GF-D8 (cell line): Measurements from ENCODE around the gene TMEM271.

Experiments
- DNase-seq: peaks from one replicate; lab custom pipeline; 2025; lab: John Stamatoyannopoulos, UW

TMEM271 gene, protein sequence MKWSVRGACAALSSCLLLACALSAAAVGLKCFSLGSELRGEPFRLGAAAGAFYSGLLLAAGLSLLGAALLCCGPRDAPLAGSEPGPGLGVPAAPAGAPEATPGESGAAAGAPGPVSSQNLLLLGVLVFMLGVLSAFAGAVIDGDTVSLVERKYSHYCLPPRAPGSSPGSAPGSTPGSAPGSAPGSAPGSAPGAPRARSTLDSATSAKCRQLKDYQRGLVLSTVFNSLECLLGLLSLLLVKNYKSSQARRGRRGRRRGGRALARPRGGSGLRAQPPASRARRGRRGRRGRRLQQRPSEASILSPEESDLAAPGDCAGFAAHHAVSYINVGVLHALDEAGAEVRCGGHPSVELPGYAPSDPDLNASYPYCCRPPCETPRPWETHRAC

GRCh38 chr4:576245-576821 is at the start of gene TMEM271:
TMEM271 (minus strand) TSS chr4:576295; CDS start chr4:576062, 233 bp downstream.
- DNase-seq, result no peak

DNA sequence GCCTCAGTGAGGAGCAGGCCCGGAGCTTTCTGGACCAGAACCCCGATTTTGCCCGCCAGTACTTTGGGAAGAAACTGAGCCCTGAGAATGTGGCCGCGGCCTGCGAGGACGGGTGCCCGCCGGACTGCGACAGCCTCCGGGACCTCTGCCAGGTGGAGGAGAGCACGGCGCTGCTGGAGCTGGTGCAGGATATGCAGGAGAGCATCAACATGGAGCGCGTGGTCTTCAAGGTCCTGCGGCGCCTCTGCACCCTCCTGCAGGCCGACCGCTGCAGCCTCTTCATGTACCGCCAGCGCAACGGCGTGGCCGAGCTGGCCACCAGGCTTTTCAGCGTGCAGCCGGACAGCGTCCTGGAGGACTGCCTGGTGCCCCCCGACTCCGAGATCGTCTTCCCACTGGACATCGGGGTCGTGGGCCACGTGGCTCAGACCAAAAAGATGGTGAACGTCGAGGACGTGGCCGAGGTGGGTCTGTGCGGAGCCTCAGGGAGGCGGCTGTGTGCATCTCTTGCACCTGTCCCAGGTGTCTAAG is 49.6 kb upstream of the TMEM271 start:
- DNase-seq, result no peak

GRCh38 chr4:624705-625590 is 48.9 kb upstream of the TMEM271 start, which contains the start of gene PDE6B:
PDE6B (plus strand) TSS chr4:625573; CDS start chr4:625627, 54 bp downstream.
- DNase-seq, result no peak

GRCh38 chr4:623914-624566 is 47.9 kb upstream of the TMEM271 start:
- no peak for DNase-seq

DNA sequence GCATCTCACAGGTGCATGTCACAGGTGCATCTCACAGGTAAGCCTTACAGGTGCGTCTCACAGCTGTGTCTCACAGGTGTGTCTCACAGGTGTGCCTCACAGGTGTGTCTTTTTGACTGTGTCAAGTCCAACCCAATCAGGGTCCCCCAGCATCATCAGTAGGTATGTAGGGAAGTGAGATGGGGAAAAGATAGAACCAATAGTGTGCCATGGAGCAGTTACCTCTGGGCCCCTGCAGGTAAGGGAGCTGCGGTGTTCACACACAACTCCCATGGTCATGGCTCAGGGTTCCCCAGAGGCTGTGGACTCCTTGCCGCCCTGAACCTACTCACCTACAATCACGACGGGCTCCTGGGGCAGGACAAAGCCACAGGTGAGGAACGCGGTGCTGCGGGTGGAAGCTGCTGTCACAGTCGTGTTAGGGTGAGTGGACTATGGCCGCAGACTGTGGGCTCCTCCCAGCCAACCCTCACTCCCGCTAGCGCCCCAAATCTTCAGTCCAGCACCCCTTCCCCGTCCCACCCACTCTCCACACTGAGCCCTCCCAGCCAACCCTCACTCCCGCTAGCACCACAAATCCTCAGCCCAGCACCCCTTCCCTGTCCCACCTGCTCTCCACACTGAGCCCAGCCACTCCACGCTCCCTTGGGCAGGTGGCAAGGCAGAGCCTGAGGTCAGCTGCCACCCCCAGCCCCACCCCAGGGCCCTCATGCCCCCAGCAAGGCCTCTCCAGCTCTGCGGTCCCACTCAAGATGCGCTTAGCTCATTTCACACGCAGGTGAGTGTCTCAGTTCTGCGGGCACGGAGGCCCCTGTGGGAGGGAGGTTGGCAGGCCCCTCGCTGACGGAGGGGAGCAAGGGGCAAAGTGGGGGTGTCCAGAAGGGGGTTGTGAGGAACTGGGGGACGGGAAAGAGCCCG is 47.2 kb upstream of the TMEM271 start:
- no peak for DNase-seq

- DNase-seq, result no peak
These were observed 46.2 kb upstream of the TMEM271 start for GRCh38 chr4:622071-622995.

DNA sequence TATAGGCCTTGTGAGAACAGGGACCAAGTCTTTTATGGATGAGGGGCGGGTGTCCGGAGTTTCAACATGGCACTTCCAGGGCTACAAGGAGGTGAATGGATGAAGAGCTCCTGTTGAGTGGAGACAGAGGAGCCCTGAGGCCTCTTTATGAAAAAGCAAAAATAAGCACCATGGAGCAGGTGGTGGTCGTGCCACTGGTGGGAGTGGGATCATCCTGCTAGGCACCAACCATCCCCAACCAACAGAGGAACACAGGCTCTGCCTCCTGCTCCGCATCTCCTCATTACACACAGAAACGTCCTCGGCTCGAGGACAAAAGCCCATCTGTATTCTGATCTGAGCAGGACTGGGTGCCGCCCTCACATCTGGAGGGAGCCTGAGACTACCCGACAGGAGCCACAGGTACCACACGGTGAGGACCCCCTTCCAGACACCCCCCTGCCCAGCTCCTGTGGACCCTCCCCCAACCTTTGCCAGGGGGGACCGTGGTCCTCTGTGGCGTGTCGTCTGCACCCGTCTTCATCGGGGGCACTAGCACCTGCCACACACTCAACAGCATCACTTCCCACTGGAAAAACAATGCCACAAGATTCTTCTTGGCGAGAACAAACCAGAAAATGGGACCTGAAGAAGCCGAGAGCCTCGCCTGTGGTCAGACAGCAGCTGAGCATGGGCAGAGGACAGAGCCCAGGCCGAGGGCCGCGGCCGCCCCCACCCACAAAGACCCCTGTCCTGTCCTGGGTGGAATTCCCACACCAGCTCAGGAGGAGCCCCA is 45.4 kb upstream of the TMEM271 start:
- DNase-seq, result no peak

DNA sequence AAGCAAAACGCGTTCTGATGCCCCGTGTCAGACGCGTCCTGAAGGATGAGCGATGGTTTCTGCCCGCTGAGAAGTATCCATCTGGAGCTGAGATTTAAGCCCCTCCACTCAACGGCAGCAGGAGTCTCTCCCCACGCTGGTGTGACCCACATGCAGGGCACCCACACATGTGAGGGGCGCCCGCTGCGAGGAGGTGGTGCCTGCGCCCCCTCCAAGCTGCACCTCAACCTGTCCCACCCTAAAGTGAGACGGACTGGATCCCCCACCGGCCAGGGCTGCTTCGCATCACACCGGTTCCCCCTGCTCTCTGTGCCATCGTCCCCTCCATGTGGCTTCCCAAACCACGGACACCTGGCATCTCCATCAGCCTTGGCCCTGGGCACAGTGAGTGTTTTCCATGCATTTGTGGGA is 44.8 kb upstream of the TMEM271 start:
- no peak for DNase-seq

GRCh38 chr4:620201-620600 is 44.1 kb upstream of the TMEM271 start:
- no peak for DNase-seq

GRCh38 chr4:617644-618641 is 41.8 kb upstream of the TMEM271 start:
- no peak for DNase-seq

DNA sequence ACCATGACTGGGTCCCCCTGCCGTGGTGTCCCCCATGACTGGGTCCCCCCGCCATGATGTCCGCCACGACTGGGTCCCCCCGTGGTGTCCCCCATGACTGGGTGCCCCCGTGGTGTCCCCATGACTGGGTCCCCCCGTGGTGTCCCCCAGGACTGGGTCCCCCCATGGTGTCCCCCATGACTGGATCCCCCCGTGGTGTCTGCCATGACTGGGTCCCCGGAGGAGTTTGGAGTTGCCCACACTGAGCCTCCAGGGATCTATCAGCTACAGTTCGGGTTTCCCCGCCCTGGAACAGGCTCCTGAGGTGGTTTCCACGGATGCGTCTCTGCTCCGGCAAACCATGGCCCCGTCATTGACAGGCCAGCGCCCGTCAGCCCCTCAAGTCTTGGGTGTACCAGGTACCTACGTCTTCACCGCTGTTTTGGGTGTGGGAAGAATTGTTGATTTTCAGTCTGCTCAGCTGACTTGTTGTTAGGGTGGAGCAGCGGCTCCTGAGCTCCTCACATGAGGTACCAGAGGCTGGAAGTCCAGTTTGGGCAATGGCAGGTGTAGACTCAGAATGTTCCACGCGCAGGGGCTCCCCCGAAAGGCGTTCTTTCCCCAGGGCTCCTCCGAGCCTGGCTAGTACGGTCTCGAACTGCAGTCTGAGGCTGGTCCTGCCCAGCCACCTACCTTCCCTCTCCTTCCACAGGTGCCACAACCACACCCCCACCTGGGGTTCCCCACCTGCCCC is 41.0 kb upstream of the TMEM271 start:
- DNase-seq, result no peak

- no peak for DNase-seq
These were observed 40.0 kb upstream of the TMEM271 start for GRCh38 chr4:616091-616490.

DNA sequence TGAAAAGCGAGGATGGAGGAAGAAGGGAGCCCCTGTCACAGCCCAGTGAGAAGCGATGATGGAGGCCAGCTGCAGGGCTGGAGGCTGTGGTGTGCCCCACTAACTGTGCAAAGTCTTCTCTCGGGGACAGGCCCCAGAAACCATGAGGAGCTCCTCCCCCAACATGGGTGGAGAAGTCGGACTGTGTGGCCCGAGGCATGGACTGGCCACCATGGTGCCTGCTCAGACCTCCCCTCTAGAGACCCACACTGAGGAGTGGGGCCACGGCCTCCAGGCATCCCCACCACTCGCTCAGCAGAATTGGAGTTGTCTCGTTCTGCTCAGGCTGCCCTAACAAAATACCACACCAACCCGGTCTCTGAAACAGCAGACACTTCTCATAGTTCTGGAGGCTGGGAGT is 37.0 kb upstream of the TMEM271 start:
- DNase-seq, result no peak

- DNase-seq, result no peak
These were observed 36.6 kb upstream of the TMEM271 start for GRCh38 chr4:612749-613125.

DNA sequence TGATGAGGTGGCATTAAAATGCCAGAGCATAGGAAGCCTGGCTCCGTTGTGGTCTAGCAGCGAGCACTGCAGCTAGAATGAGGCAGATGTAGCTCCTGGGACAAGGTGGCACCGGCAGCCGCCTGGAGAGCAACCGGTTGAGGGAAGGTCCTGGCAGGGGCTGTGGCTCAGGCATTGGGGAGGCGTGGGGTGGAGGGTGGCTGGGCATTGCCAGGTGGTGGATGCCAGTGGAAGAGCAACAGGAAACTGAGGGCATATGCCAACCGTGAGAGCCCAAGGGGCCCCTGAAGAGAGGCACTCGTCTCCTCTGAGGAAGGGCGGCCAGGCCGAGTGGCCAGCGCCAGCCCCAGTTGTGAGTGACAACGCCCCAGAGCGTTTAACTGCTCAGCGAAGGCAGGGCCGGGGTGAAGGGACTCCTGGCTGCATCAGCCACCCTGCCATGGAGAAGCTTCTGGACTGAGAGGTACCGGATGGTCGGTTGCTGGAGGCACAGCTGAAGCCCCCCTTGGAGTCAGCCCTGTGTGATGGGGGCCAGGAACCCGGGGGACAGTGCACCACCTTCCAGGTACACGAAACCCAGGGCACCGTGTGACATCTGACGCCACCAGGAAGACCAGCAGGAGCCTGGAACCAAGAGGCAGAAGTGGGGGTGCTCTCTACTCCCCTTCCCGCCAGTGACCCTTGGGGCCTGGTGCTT is 36.1 kb upstream of the TMEM271 start:
- DNase-seq, result no peak
